GDM1 (cell line): ENCODE data around the gene UBE2J2.

ENCODE experiments used
- DNase-seq: peaks from one replicate; lab custom pipeline; 2025; lab: John Stamatoyannopoulos, UW

UBE2J2 gene

DNA sequence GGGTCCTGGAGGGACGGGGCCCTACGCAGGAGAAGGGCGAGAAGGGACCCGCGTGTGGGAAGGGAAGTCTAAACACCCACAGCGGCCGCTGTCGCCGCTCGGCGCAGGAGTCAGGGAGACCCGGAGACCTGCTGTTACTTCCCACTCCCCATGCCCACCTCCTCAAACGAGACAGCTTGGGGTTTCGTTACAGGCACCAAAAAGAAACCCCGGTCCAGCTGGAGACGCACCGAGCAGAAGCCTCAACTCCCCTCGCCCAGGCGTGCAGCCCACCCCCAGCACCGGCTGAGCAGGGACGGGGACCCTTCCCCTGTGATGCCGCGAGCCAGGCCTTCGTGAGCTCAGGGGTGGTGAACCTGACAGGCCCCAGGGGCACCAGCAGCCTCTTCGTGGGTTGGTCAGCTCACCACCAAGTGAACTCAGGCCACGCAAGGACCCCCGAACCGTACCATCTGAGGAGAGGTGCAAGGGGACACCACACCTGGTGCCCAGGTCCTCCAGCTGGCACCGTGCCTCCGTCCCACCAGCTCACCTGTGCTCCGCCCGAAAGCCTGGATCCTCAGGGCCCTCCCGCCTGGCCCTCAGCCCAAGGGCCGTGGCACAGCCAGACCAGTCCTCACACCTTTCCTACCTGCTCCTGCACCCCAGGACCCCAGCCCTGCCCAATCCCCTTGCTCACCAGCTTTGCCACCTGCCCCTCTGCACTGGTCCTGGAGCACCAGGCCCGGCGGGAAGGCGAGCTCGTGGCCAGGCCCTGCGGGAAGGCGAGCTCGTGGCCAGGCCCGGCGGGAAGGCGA, 46.9 kb downstream of the UBE2J2 start:
- no peak for DNase-seq

DNA sequence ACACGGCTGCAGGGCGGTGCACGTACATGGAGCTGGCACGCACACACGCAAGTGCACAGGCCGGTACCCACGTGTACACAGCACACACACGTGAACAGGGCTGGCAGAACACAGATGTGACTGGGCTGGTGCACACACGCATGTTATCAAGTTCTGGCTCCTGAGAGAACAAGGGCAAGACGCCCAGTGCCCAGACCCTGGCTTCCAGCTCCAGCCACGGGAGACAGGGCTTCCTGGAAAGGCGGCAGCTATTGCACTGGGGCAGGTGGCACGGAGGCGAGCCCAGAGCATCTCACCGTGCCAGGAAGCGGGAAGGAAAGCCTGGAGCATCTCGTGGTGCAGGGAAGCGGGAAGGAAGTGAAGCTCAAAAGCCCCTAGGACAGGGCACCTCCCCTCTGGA, 47.7 kb downstream of the UBE2J2 start:
- no peak for DNase-seq

DNA sequence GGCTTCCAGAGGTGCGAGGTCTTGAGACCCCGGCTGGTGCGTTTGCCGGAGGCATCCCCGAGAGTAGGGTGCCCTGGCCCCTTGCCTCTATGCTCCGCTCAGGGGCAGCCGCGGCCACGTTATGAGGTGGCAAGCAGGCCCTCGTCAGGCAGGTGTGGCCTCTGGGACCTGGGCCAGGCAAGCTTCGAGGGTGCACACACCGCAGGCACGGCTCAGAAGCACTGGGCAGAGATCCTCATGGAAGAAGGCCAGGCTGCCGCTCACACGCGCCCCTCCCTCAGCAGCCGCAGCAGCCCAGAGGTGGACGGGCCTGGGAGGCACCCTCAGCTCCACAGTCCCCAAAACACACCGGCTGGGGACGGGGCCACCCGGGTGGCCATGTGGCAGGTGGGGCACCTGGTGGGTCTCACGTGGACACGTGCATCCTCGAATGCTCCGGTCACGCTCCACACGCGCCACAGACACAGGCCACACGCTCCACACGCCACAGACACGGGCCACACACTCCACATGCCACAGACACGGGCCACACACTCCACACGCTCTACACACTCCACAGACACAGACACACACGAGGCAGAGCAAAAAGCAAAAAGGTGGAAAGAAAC, 48.3 kb downstream of the UBE2J2 start:
- DNase-seq = no peak

DNA sequence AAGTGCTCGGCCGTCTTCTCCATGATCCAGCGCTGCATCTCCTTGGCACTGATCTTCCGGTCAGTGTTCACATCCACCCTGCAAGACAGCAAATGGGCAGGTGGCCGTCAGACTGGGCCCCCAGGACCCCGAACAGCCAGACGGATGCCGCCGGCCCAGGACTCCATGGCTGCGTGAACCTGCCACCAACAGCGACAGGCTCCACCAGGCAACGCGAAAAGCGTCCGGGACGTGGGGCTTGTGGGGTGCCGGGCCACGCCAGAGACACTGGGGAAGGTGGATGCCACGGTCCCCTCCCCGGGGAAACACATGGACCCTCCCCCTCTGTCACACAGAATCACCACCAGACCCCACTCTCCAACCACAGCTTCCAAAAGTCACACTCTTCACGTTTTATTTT, 49.8 kb downstream of the UBE2J2 start:
- no peak for DNase-seq

DNA sequence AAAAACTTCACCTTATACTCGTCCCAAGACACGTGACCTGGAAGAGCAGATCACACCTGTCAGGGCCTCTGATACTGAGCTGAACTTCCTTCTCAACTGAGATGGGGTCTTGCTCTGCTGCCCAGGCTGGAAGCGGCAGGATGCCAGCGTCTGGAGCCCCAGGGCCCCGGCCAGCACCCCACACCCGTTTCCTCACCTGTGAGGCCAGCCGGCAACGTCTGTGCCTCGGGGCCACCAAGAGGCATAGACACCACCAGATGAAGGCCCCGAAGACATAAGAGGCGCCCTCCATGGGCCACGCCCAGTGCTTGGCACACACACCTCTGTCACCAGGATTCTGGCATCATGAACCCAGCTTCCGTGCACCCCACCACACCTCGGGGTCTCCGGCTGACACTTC, 50.3 kb downstream of the UBE2J2 start:
- DNase-seq = no peak

DNA sequence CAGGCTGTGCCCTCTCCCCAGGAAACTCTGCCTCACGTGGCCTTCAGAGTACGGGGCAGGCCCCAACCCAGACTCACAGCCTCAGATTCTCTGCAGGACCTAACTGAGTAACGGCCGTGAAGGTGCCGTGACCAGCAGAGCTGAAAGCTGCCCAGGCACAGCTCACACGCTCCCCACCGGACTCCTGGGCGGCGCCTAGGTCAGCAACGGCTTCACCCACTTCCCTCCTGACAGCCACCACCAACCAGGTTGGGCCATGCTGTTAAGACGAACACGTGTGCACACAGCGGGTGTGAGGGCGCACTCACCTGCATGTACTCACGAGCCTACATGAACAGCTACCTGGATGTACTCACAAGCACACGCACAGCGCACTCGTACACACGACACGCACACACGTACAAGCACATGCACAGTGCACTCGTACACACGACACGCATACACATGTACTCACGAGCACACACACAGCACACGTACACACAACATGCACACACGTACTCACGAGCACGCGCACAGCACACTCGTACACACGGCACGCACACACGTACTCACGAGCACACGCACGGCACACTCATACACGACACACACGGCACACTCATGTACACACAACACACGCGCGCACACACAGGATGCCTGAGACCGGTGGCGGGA, 51.0 kb downstream of the UBE2J2 start:
- no peak for DNase-seq

DNA sequence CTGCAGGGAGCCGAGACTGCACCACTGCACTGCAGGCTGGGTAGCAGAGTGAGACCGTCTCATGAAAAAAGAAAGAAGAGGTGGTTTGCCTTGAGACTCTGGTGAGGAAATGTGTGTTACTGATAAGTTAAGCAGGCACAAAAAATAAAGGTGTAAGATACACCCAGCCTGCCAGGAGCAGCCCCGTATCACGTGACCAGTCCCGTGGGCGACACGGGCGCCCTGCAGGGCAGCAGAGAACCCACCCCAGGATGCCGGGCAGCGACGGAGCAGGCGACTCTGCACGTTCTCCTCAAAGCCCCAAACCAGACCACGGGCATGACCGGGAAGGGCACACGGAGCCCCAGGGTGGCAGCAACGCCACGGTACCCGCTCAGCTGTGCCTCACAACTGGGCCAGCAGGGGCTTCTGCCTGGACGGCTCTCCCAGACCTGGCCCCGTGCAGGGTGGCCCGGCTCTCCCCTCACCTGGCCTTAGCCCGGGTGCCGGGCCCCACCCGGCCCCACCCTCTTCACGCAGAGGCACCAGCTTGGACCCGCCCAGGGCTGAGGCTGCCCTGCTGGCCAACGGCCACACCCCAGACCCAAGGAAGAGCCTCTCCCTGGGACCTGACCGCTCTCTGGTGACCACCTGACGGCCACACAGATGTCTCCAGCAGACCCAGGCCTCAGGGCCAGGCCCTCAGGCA, 51.6 kb downstream of the UBE2J2 start:
- no peak for DNase-seq

DNA sequence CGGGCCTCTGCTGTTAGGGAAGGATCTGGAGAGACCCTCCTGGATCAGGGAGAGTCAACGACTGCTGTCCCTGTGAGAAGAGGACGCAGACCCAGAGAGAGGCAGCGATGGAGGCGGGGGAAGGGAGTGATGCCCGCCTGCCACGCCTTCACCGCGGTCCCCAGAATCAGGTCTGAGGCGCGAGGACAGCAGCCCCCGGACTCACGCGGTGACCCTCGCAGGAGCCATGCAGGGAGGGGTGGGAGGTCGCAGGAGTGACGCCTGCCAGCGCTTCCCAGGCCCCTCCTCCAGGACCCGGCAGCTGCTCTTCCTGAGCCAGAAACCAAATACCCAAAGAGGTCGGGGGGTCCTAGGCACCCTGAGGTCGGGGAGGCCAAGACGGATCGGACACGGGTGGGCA, 53.5 kb downstream of the UBE2J2 start:
- no peak for DNase-seq

DNA sequence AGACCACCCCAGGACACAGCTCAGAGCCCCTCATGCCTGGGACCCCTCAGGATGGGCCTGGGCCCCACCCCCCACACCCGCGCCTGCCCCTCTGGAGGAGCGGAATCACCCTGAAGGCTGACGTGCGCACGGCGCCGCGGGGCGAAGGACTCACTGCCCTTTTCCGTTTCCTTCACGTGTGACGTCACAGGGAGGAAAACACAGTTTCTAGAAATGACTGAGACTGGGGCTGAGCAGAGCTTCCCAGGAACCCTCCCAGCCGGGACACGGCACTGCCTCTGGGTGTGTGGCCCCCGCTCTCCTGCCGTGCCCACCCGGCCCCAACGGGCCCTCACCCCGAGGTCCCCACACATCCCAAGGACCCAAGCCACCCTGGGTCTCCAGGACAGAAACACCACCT, 54.3 kb downstream of the UBE2J2 start:
- DNase-seq = no peak

DNA sequence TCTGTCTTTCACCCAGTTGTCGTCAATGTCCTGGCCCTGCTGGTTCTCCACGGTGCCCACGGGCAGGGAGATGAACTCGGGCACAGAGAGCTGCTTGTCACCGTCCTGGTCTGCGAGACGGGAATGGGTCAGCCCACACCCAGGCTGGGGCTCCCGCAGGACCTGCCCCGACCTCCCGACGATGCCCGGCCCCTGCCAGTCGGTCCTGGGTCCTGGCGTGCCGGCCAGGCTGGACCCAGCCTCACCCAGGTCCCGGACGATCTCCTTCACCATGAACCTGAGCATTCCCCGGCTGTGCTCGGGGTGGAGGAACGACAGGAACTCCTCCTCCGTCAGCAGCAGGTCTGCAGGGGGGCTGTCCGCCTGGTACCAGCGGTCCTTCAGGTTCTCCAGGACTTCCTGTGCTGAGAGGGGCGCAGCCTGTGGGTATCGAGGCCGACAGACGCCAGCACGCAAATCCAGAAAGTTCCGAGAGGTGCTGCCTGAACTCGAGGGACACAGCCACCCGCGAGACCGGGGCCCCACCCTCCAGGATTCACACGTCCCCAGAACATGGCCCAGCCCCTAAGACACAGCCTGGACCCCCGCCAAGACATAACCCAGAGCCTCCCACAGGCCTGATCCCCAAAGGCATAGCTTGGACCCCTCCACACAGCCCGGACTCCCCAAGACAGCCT, 55.0 kb downstream of the UBE2J2 start:
- no peak for DNase-seq

DNA sequence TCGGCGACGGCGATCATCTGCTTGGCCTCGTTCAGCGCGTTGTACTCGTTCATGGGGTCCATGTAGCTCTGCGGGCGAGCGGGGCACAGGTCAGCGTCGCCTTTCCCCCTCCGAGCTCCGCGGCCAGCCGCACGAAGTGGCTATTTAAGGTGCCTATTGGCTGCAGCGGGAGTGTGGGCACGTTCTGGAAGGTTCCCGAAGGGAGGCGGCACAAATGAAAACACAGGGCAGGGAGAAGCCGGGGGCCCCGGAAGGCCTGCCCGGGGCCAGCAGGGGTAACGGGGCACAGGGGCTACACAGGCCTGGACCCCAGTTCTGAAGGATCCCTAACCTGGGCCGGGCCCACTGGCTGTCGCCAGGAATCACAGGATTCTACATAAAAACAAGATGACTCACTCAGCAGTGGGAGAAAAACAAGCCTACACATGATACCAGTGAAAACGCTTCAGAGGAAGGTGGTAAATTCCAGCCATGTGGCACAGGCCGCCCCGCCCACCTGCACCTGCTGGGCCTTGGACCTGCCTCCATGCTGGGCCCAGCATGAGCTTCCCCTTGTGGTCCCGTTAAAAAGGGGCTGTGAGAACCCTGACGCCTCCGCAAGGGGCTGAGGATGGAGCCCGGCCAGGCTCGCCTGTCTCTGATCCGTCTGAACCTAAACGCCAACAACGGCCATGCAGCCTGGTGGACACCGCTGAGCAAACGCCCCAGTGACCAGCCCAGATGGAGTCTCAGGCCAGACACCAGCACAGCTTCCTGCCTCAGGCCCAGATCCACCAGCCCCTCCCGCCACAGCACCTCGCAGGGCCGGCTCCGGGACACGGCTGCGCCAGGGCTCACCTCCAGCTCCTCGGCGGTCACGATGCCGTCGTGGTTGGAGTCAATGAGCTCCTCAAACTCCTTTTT, 55.8 kb downstream of the UBE2J2 start:
- no peak for DNase-seq

DNA sequence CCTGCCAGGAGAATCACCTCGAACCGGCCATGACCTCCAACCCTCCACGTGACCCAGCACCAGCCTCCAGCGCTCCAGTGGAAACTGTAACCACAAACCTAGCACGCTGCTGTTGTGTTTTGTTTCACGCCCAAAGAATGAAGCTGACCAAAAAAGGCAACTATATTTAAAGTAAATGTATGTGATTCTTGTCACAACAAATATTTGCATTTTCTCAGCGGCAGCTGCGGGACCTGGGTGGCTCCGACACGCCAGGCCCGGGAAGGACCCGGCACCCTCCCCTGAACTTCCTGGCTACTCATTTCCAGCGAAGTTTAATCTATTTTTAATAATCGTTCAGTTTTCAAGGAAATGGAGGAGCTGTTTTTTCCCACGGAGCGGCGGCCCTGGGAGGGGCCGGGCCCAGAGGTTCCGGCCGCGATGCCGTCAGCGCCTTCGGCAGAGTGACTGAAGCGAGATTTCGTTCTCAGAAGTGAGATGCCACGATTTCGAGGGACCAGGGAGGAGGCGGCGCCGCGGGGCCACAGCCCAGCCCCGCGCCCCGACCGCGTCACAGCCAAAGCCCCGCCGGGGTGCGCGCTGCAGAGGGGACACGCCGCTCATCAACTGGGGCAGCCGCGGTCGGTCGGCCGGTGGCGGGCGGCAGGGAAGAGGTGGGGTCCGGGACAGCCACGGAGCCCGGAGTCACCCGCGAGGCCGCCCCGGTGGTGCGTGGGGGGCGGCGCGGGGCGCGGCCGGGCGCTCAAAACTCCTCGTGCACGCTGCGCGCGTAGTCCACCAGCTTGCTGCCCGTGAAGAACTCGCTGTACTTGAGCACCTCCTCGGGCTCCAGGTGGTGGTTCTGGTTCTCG, 56.7 kb downstream of the UBE2J2 start:
- DNase-seq = no peak

DNA sequence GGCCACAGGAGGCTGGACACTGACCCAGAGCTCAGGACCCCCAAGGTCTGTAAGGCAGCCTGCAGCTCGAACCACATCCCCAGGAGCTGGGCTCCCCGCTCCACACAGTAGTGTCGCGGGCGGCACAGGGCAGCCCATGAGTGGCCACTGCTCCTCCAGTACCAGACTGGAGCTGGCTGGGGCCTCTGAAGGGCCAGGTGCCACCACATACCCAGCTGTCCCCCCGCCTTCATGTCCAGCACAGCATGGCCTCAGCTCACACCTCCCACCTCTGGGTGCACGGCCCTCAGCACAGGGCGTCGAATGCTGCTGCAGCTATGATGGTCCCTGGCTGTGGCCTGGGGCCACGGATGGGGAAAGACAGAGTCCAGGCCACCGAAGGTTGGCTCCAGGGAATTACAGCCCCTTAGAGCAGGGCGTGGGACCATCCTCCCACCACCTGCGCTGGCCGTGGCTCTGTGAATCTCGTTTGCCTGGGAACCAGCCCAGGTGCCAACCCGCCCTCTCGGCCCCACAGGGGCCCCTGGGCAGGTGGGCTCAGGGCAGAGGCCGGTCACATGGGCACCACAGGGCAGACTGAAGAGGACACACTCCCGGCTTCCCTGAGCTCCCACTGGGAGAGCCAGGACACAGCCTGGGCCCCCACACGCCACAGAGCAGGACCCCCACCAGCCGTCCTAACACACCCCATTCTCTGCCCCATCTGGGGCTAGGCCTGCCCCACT, 57.6 kb downstream of the UBE2J2 start:
- DNase-seq = no peak

DNA sequence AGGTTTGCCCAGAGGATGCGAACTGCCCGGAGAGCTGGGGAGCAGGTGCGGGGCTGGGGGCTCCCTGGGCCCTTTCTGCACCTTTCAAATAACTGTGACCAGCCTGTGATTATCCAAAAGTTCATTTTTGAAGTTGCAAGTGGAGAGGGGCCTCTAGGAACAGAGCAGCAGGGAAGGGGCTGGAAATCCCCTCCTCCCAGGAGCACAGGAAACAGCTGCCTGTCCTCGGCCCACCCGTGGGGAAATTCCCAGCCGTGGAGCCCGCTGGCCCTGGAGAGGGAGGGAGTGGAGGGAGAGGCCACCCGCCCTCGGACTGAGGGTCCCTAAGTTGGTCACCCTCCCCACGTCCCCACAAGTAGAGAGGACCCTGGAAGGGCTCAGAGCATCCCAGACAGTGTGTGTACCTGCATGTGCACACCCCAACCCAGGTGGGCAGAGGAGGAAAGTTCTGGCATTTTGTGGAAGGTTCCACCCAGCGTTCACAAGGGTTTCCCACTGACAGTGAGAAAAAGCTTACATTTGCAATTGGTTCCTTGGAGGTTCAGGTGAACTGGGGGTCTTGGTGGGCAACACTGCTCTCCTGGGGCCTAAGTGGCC, 58.5 kb downstream of the UBE2J2 start:
- no peak for DNase-seq

DNA sequence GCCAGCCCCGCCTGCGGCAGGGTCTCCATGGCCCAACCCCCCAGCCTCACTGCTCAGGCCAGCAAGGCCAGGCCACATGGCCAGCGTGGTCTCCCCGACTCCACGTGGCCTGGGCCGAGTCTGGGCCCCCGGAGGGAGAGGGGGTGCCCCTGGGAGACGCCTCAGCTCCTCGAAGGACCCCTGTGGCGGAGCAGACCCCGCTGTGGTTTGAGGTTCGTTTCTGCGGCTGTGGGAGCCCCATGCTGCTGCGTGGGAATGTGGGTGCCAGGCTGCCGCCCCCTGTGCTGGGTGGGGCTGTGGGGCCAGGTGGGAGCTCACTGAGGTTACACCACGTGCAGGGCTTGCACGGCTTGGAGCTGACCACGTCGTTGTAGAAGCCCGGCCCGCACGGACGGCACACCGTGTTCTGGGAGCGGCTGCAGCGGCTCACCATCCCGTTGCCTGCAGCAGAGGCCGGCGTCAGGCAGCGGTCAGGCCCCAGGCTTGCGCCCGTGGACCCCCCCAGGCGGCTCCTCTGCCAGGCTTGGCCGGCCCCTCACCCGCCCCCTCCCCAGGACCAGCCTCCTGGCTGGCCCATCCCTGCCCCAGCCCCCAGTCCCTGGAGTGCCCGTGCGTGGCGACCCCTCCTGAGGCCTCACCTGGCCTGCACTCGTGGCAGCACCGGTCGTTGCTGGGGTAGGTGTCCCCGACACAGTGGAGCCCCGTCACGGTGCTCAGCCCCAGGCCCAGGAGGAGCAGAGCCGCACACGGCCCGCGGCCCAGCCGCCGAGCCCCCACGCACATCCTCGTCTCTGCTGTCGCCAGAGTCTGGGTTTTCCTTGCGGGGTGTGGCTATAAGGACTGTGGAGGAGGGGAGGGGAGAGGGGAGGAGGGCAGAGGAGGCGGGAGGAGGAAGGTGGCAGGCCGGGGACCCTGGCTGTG, 60.0 kb downstream of the UBE2J2 start, which contains the start of gene TNFRSF4:
Gene TNFRSF4 (minus strand): TSS at position 809 of the 921 bp plus-strand sequence. CDS start 26 bp downstream, at position 783.
- DNase-seq = no peak

DNA sequence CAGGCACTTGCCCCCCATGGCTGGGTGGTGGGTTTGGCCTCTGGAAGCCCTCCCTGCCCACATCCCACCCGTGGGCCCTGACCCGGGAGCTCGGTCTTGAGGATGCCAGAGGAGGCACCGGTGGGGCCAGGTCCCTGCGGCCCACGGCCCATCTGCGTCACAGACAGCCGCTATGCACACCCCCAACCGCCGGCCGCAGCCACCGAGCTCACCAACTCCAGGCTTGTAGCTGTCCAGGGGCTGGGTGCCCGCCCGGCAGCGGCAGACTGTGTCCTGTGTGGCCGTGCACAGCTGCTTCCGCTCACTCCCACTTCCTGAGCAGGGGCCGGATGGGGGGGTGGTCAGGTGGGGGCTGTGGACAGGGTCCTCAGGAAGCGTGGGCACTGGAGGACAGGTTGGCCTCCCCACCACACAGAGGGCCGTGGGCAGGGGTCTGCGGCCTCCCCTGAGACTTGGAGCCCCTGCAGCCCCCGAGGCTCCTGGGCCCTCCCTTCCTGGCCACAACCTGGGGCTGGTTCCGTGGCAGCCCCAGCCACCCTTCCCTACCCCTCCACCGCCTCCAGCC, 60.8 kb downstream of the UBE2J2 start:
- DNase-seq = no peak
